H9 (cell line): ENCODE measurements around the gene ST6GALNAC5. TPM values are rescaled to one million over a fixed set of nuclear protein-coding genes. Genes with fewer than 3 reads are reported as not detected.

Experiments used
- DNase-seq: peaks from one replicate; pipeline ENCODE4 v3.0.0-alpha.2; 2017
- H2AFZ ChIP-seq: one replicate; pipeline ENCODE4 v1.6.1; 2013; ENCODE audit warnings: mild to moderate bottlenecking, low read length, control low read depth, moderate library complexity
- H2AK5ac ChIP-seq: 2 replicates; pipeline ENCODE4 v1.6.1; 2013; ENCODE audit warnings: low read length, control low read depth, mixed read lengths; ENCODE audit not compliant: insufficient read length
- H2BK120ac ChIP-seq: one replicate; pipeline ENCODE4 v1.6.1; 2013; ENCODE audit warnings: low read depth, mild to moderate bottlenecking, low read length, control low read depth, inconsistent platforms; ENCODE audit not compliant: poor library complexity, severe bottlenecking
- H2BK12ac ChIP-seq: 2 replicates; pipeline ENCODE4 v1.6.1; 2013; ENCODE audit warnings: low read length, control low read depth, mixed read lengths, low read depth; ENCODE audit not compliant: insufficient read length
- H2BK15ac ChIP-seq: 2 replicates; pipeline ENCODE4 v1.6.1; 2013; ENCODE audit warnings: low read depth, low read length, control low read depth
- H2BK20ac ChIP-seq: one replicate; pipeline ENCODE4 v1.6.1; 2013; ENCODE audit warnings: low read depth, mild to moderate bottlenecking, low read length, control low read depth, inconsistent platforms; ENCODE audit not compliant: poor library complexity, severe bottlenecking
- H2BK5ac ChIP-seq: 2 replicates; pipeline ENCODE4 v1.6.1; 2013; ENCODE audit warnings: low read length, control low read depth, mixed read lengths; ENCODE audit not compliant: insufficient read length
- H3K14ac ChIP-seq: 2 replicates; pipeline ENCODE4 v1.6.1; 2013; ENCODE audit warnings: low read length, control low read depth; ENCODE audit not compliant: insufficient read depth
- H3K18ac ChIP-seq: 2 replicates; pipeline ENCODE4 v1.6.1; 2013; ENCODE audit warnings: low read depth, mild to moderate bottlenecking, mixed read lengths, low read length, control low read depth; ENCODE audit not compliant: insufficient read length
- H3K23ac ChIP-seq: 2 replicates; pipeline ENCODE4 v1.6.1; 2013; ENCODE audit warnings: low read length, control low read depth, mixed read lengths, low read depth; ENCODE audit not compliant: insufficient read length
- H3K23me2 ChIP-seq: 2 replicates; pipeline ENCODE4 v1.6.1; 2013; ENCODE audit warnings: low read depth, mild to moderate bottlenecking, mixed read lengths, low read length, control low read depth; ENCODE audit not compliant: insufficient read length, poor library complexity, severe bottlenecking
- H3K27ac ChIP-seq: 2 replicates; pipeline ENCODE4 v1.5.1; 2013; ENCODE audit warnings: low read length, control low read depth, mixed read lengths, low read depth; ENCODE audit not compliant: insufficient read length
- H3K27me3 ChIP-seq: 2 replicates; pipeline ENCODE4 v1.6.1; 2013; ENCODE audit warnings: low read length, control low read depth, inconsistent platforms; ENCODE audit not compliant: insufficient read depth
- H3K4ac ChIP-seq: 2 replicates; pipeline ENCODE4 v1.6.1; 2013; ENCODE audit warnings: low read depth, mild to moderate bottlenecking, control low read depth, inconsistent platforms, low read length, moderate library complexity
- H3K4me1 ChIP-seq: 2 replicates; pipeline ENCODE4 v1.6.1; 2013; ENCODE audit warnings: low read length, control low read depth, inconsistent platforms; ENCODE audit not compliant: insufficient read depth
- H3K4me2 ChIP-seq: 2 replicates; pipeline ENCODE4 v1.6.1; 2013; ENCODE audit warnings: low read length, control low read depth, mixed read lengths; ENCODE audit not compliant: insufficient read length, insufficient read depth
- H3K56ac ChIP-seq: 2 replicates; pipeline ENCODE4 v1.6.1; 2013; ENCODE audit warnings: low read depth, mild to moderate bottlenecking, mixed read lengths, low read length, control low read depth; ENCODE audit not compliant: insufficient read length
- H3K79me1 ChIP-seq: 2 replicates; pipeline ENCODE4 v1.6.1; 2013; ENCODE audit warnings: low read depth, mild to moderate bottlenecking, moderate library complexity, low read length, control low read depth, inconsistent platforms; ENCODE audit not compliant: insufficient read depth, poor library complexity, severe bottlenecking
- H3K79me2 ChIP-seq: 2 replicates; pipeline ENCODE4 v1.6.1; 2013; ENCODE audit warnings: low read length, control low read depth, inconsistent platforms; ENCODE audit not compliant: insufficient read depth
- H3K9ac ChIP-seq: 2 replicates; pipeline ENCODE4 v1.6.1; 2013; ENCODE audit warnings: low read length, control low read depth, mixed read lengths; ENCODE audit not compliant: insufficient read length; ENCODE audit errors: extremely low read depth
- H3K9me3 ChIP-seq: one replicate; pipeline ENCODE4 v1.6.1; 2013; ENCODE audit warnings: low read depth, low read length, inconsistent platforms; ENCODE audit not compliant: control insufficient read depth
- H3T11ph ChIP-seq: one replicate; pipeline ENCODE4 v1.6.1; 2013; ENCODE audit warnings: mild to moderate bottlenecking, low read length, control low read depth, inconsistent platforms
- H4K20me1 ChIP-seq: one replicate; pipeline ENCODE4 v1.6.1; 2013; ENCODE audit not compliant: control insufficient read depth, insufficient read length, insufficient read depth
- H4K5ac ChIP-seq: 2 replicates; pipeline ENCODE4 v1.6.1; 2013; ENCODE audit warnings: low read depth, mild to moderate bottlenecking, mixed read lengths, low read length, control low read depth; ENCODE audit not compliant: insufficient read length
- H4K8ac ChIP-seq: replicated peaks from 2 replicates; pipeline ENCODE4 v1.6.1; 2013; ENCODE audit warnings: low read length, control low read depth, mixed read lengths, low read depth; ENCODE audit not compliant: insufficient read length
- H4K91ac ChIP-seq: 2 replicates; pipeline ENCODE4 v1.6.1; 2013; ENCODE audit warnings: low read depth, mild to moderate bottlenecking, moderate library complexity, mixed read lengths, low read length, control low read depth; ENCODE audit not compliant: insufficient read length
- H3K27ac Mint-ChIP-seq, 3 experiments: 2 replicates in 2 of 3; 3 replicates in 1 of 3; pipeline ENCODE4 v1.8.0; 2020 to 2021; ENCODE audit warnings: mixed read lengths in 3 of 3, mild to moderate bottlenecking in 1 of 3, moderate library complexity in 1 of 3
- H3K27me3 Mint-ChIP-seq: 2 replicates; pipeline ENCODE4 v1.8.0; 2021; ENCODE audit warnings: low read depth, mild to moderate bottlenecking, moderate library complexity, mixed read lengths
- H3K36me3 Mint-ChIP-seq, 3 experiments: 2 replicates in 2 of 3; 3 replicates in 1 of 3; pipeline ENCODE4 v1.8.0; 2020 to 2021; ENCODE audit warnings: low read depth in 3 of 3, mixed read lengths in 3 of 3; ENCODE audit not compliant: insufficient read depth in 1 of 3
- H3K4me1 Mint-ChIP-seq, 2 experiments: 2 replicates each; pipeline ENCODE4 v1.8.0; 2020; ENCODE audit warnings: mixed read lengths in 2 of 2
- H3K4me3 Mint-ChIP-seq, 2 experiments: 2 replicates in 1 of 2; 3 replicates in 1 of 2; pipeline ENCODE4 v1.8.0; 2020 to 2021; ENCODE audit warnings: mild to moderate bottlenecking in 2 of 2, mixed read lengths in 2 of 2, moderate library complexity in 1 of 2
- H3K9me3 Mint-ChIP-seq, 2 experiments: 2 replicates in 1 of 2; 3 replicates in 1 of 2; pipeline ENCODE4 v1.8.0; 2020; ENCODE audit warnings: mild to moderate bottlenecking in 2 of 2, mixed read lengths in 2 of 2, moderate library complexity in 1 of 2
- WGBS: extraction: QIAGEN DNeasy Blood & Tissue Kit; methylation state at CpG from one replicate; pipeline ENCODE4 v1.1.7; 2013; ENCODE audit warnings: missing lambda C conversion rate, low lambda C conversion rate, mixed read lengths; ENCODE audit not compliant: insufficient read length; ENCODE audit errors: extremely low coverage; 5-methylcytosine and 5-hydroxymethylcytosine counted together
- long read RNA-seq: library from polyadenylated mRNA; unstranded; transcript quantifications from one replicate; pipeline ENCODE4 v2.0.0, GENCODE V29; 2020
- total RNA-seq: library from RNA; stranded (reverse); gene quantifications from 2 replicates; pipeline ENCODE4 v1.2.1, GENCODE V29; 2021
- TF ChIP-seq, protein P1 (sequence below): fragments of 200-600 bp; sonication (generic); conservative IDR thresholded peaks from 3 replicates; pipeline ENCODE4 v1.8.0; 2021; ENCODE audit warnings: antibody characterized with exemption, mild to moderate bottlenecking

The ST6GALNAC5 gene
- 3.3 and 3.8 TPM in 2 replicates for total RNA-seq
- long read RNA-seq, transcript ST6GALNAC5-202 (5 exons, 3,751 nt): major isoform, 6 of 23 reads
- long read RNA-seq, partial matches to known transcripts: 5 of 23 reads
- long read RNA-seq, other reads (novel, unspliced or antisense): 7 of 23 reads

DNA sequence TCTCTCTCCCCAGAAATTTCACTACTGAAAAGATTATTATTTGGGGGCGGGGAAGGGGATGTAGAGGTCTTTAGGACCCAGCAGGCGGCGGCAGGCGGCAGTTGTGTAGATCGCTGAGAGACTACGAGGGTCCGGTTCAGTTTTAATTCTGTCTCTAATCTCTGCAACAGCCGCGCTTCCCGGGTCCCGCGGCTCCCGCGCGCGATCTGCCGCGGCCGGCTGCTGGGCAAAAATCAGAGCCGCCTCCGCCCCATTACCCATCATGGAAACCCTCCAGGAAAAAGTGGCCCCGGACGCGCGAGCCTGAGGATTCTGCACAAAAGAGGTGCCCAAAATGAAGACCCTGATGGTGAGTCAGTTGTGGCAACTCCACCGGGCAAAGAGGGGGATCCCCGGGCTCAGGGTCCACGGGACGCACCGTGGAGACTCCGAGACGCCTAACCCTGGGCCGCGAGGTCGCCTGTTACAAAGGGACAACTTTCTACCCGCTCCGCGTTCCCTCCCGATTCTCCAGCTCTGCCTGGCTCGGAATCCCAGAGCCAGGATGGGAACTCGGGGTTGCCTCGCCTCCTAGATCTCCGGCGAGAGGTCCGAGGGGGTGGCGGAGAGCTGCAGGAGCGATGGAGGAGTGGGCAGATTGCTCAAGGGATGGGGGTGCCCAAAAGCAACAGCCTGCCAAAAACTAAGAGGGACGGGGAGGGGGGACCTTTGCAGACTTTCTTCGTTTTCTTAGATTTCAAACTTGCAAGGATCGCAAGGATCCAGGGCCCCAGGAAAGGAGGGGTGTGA lies at the start of gene ST6GALNAC5:
Gene ST6GALNAC5, plus strand, starts transcription at position 139 of the 789 bp plus-strand sequence.
- no CpG with 5 or more reads among the region's 50 CpGs for WGBS
- TF ChIP-seq, protein P1, sequence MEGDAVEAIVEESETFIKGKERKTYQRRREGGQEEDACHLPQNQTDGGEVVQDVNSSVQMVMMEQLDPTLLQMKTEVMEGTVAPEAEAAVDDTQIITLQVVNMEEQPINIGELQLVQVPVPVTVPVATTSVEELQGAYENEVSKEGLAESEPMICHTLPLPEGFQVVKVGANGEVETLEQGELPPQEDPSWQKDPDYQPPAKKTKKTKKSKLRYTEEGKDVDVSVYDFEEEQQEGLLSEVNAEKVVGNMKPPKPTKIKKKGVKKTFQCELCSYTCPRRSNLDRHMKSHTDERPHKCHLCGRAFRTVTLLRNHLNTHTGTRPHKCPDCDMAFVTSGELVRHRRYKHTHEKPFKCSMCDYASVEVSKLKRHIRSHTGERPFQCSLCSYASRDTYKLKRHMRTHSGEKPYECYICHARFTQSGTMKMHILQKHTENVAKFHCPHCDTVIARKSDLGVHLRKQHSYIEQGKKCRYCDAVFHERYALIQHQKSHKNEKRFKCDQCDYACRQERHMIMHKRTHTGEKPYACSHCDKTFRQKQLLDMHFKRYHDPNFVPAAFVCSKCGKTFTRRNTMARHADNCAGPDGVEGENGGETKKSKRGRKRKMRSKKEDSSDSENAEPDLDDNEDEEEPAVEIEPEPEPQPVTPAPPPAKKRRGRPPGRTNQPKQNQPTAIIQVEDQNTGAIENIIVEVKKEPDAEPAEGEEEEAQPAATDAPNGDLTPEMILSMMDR: no peak
- Histone ChIP-seq H3K23me2 (peaks cover 21% of the 10 kb centered on the region), H2BK15ac (no peak within 1 kb of the TSS), H3K79me2 (no peaks in the 10 kb centered on the region), H2AFZ (peak within 1 kb of the TSS; percentile 27), H3K27me3 (no peaks in the 10 kb centered on the region; the same call in 1 of the 2 replicates), H4K91ac (no peak within 1 kb of the TSS), H2BK120ac (no peak within 1 kb of the TSS), H3K4me1 (no peaks in the 10 kb centered on the region), H3K4ac (no peak within 1 kb of the TSS), H4K20me1 (no peaks in the 10 kb centered on the region), H2BK12ac (no peak within 1 kb of the TSS), H3K23ac (no peak within 1 kb of the TSS), H3K14ac (peak within 1 kb of the TSS; percentile 85), H4K5ac (no peak within 1 kb of the TSS), H3K9me3 (no peaks in the 10 kb centered on the region), H3K9ac (peak within 1 kb of the TSS; percentile 73), H3K27ac (no peak within 1 kb of the TSS), H3K79me1 (no peaks in the 10 kb centered on the region), H2BK5ac (no peak within 1 kb of the TSS), H2BK20ac (no peak within 1 kb of the TSS), H2AK5ac (no peak within 1 kb of the TSS), H4K8ac (no peak within 1 kb of the TSS), H3K56ac (no peak within 1 kb of the TSS), H3K18ac (peak within 1 kb of the TSS; percentile 27), H3K4me2 (peak within 1 kb of the TSS; percentile 56), H3T11ph (no peak within 1 kb of the TSS)
- Mint-ChIP-seq H3K4me1 (peaks cover 13 to 17% of the 10 kb centered on the region in 2 experiments), H3K9me3 (no peaks in the 10 kb centered on the region), H3K27me3 (peaks cover 49% of the 10 kb centered on the region), H3K27ac (peak within 1 kb of the TSS in 1 of 3 experiments; percentile 56; a peak in 1 of 7 replicates), H3K4me3 (peak within 1 kb of the TSS; percentile 84 to 94), H3K36me3 (peaks cover 0 to 3% (median 0%) of the 10 kb centered on the region in 3 experiments; a peak in 2 of 7 replicates)
- peak; percentile 53 for DNase-seq
